B cell (primary cell): Measurements from ENCODE around the gene HGS. TPM values are rescaled to one million over a fixed set of nuclear protein-coding genes. Genes with fewer than 3 reads are reported as not detected.

ENCODE experiments used
- ATAC-seq: fragments of 200-7000 bp; cut with Tn5 transposase; one replicate; pipeline ENCODE4 v1.10.0; 2021; ENCODE audit warnings: low read depth, mild to moderate bottlenecking, moderate number of reproducible peaks, moderate library complexity
- CTCF ChIA-PET: fragments of 350-600 bp; sonication (Branson Sonifier 250); formaldehyde crosslinking; loops from one replicate; lab custom pipeline; 2021; ENCODE audit warnings: antibody characterized with exemption, inconsistent platforms; lab: Charles Lee
- POLR2A ChIA-PET: fragments of 350-600 bp; sonication (Branson Sonifier 250); formaldehyde crosslinking; loops from one replicate; lab custom pipeline; 2021; ENCODE audit warnings: antibody characterized with exemption; lab: Charles Lee
- DNase-seq: peaks from one replicate; pipeline ENCODE4 v3.0.0; 2013
- H2AFZ ChIP-seq: 2 replicates; pipeline ENCODE4 v1.6.1; 2012; ENCODE audit warnings: mild to moderate bottlenecking, low read depth, low read length; ENCODE audit not compliant: insufficient read depth, poor library complexity, severe bottlenecking
- H3K27ac ChIP-seq, 2 donors: 1 replicate in 1 of 2; 2 replicates in 1 of 2; pipeline ENCODE4 v1.5.1; 2012 to 2013; ENCODE audit warnings: low read length in 2 of 2, mild to moderate bottlenecking in 2 of 2, moderate library complexity in 1 of 2
- H3K27me3 ChIP-seq, 4 experiments: fragments of 200-600 bp in 1 of 4; sonication (generic) in 1 of 4; replicated peaks in 1 of 4; 1 replicate in 2 of 4; 2 replicates in 2 of 4; pipeline versions ENCODE4 v1.6.1 to v1.7.0; 2013 to 2016; ENCODE audit warnings: low read length in 3 of 4, mild to moderate bottlenecking in 2 of 4, mixed read lengths in 1 of 4, moderate library complexity in 1 of 4; ENCODE audit not compliant: insufficient read depth in 4 of 4, control insufficient read depth in 3 of 4; ENCODE audit errors: control extremely low read depth in 1 of 4
- H3K36me3 ChIP-seq, 2 experiments: replicated peaks in 1 of 2; 1 replicate in 1 of 2; 2 replicates in 1 of 2; pipeline versions ENCODE4 v1.6.1 to v1.7.1; 2013; ENCODE audit warnings: low read length in 1 of 2; ENCODE audit not compliant: insufficient read depth in 2 of 2, control insufficient read depth in 1 of 2; ENCODE audit errors: control extremely low read depth in 1 of 2, extremely low read depth in 1 of 2
- H3K4me1 ChIP-seq, 2 donors: fragments of 200-600 bp in 1 of 2; sonication (generic) in 1 of 2; 1 replicate in 1 of 2; 2 replicates in 1 of 2; pipeline versions ENCODE4 v1.5.1 to v1.6.1; 2013 to 2017; ENCODE audit warnings: low read length in 2 of 2; ENCODE audit not compliant: control insufficient read depth in 2 of 2, insufficient read depth in 2 of 2
- H3K4me2 ChIP-seq: replicated peaks from 2 replicates; pipeline ENCODE3; 2012; ENCODE audit warnings: mild to moderate bottlenecking, low read depth, low read length; ENCODE audit not compliant: poor library complexity, severe bottlenecking
- H3K4me3 ChIP-seq, 5 experiments: fragments of 200-600 bp in 1 of 5; sonication (generic) in 1 of 5; 1 replicate in 3 of 5; 2 replicates in 2 of 5; pipeline versions ENCODE4 v1.5.1 to v1.7.0; 2011 to 2016; ENCODE audit warnings: low read length in 4 of 5, mild to moderate bottlenecking in 4 of 5, low read depth in 2 of 5, control low read depth in 1 of 5, moderate library complexity in 1 of 5; ENCODE audit not compliant: insufficient read depth in 1 of 5; ENCODE audit errors: control extremely low read depth in 1 of 5, extremely low read depth in 1 of 5
- H3K79me2 ChIP-seq: fragments of 200-600 bp; sonication (generic); one replicate; pipeline ENCODE4 v1.6.0; 2016; ENCODE audit warnings: low read length; ENCODE audit not compliant: control insufficient read depth, insufficient read depth
- H3K9ac ChIP-seq: fragments of 200-600 bp; sonication (generic); 2 replicates; pipeline ENCODE4 v1.6.1; 2017; ENCODE audit warnings: mild to moderate bottlenecking, low read length, moderate library complexity
- H3K9me3 ChIP-seq, 3 donors: one replicate each; pipeline versions ENCODE4 v1.6.1 to v1.7.1; 2013; ENCODE audit warnings: low read length in 2 of 3; ENCODE audit not compliant: control insufficient read depth in 2 of 3, insufficient read depth in 1 of 3; ENCODE audit errors: control extremely low read depth in 1 of 3
- H4K20me1 ChIP-seq: 2 replicates; pipeline ENCODE4 v1.6.0; 2012; ENCODE audit warnings: mild to moderate bottlenecking, low read length; ENCODE audit not compliant: insufficient read depth, control insufficient read depth, poor library complexity, severe bottlenecking
- H3K27ac Mint-ChIP-seq: one replicate; pipeline ENCODE4 v1.8.0; 2021; ENCODE audit warnings: mixed read lengths
- H3K27me3 Mint-ChIP-seq: one replicate; pipeline ENCODE4 v1.8.0; 2021; ENCODE audit warnings: mixed read lengths
- H3K4me1 Mint-ChIP-seq: one replicate; pipeline ENCODE4 v1.8.0; 2021; ENCODE audit warnings: mixed read lengths
- H3K4me3 Mint-ChIP-seq: one replicate; pipeline ENCODE4 v1.8.0; 2021; ENCODE audit warnings: mixed read lengths
- H3K9me3 Mint-ChIP-seq: one replicate; pipeline ENCODE4 v1.8.0; 2022; ENCODE audit warnings: mixed read lengths; ENCODE audit not compliant: insufficient read depth
- CTCF ChIP-seq: fragments of 200-600 bp; IDR thresholded peaks from one replicate; pipeline ENCODE4 v1.8.0; 2022; ENCODE audit warnings: antibody characterized with exemption, mild to moderate bottlenecking
- EZH2 ChIP-seq: IDR thresholded peaks from 2 replicates; pipeline ENCODE4 v1.6.1; 2012; ENCODE audit warnings: borderline replicate concordance, low read depth, mild to moderate bottlenecking, moderate library complexity, low read length; ENCODE audit not compliant: insufficient read depth, poor library complexity, severe bottlenecking
- WGBS: methylation state at CpG from one replicate; pipeline ENCODE4 v1.1.5; 2013; ENCODE audit warnings: missing lambda C conversion rate; ENCODE audit not compliant: insufficient coverage; 5-methylcytosine and 5-hydroxymethylcytosine counted together
- intact Hi-C: fragments of 100-400 bp; cut with micrococcal nuclease; formaldehyde crosslinking; loops from one replicate; pipeline ENCODE4 v1.10.0; 2022
- polyA plus RNA-seq: library from polyadenylated mRNA; depleted of rRNA; stranded (reverse); fragments of >200 nt; gene quantifications from 2 replicates; pipeline ENCODE4 v1.2.3, GENCODE V29; 2012
- total RNA-seq, 2 donors: library from RNA; stranded (reverse); fragments of 120-200 nt in 1 of 2; gene quantifications; 1 replicate in 1 of 2; 2 replicates in 1 of 2; pipeline versions ENCODE4 v1.2.3 to v1.2.4, GENCODE V29; 2013 to 2022

Gene HGS
- total and polyA plus RNA-seq, 2 donors (not counting 1 experiment from before 2014, with no cell fraction given): 184 to 220 TPM

GRCh38 chr17:81700353-81701287 lies 16.8 kb downstream of the HGS start:
- H3K9me3 ChIP-seq: no peaks in the 10 kb centered on the region
- H4K20me1 ChIP-seq: peaks cover 32% of the 10 kb centered on the region
- WGBS: 92% methylated on average over 23 of the region's 25 CpGs
- no peak overlapping the region for H3K27ac Mint-ChIP-seq
- intact Hi-C loops: no loop called here
- H3K4me3 Mint-ChIP-seq: peak overlapping the region; percentile 49
- peaks cover 53% of the 10 kb centered on the region for H3K79me2 ChIP-seq
- no peak overlapping the region for H3K9ac ChIP-seq
- H3K27me3 Mint-ChIP-seq: no peaks in the 10 kb centered on the region
- H3K4me1 Mint-ChIP-seq: peaks cover 30% of the 10 kb centered on the region
- DNase-seq: no peak
- H3K9me3 Mint-ChIP-seq: no peaks in the 10 kb centered on the region
- POLR2A ChIA-PET: interaction anchor here (0.7 kb wide), 1 partner anchor 103 kb away, joined by 6 read pairs; no protein-coding TSS in a partner anchor
- H3K36me3 ChIP-seq: peaks cover 0 to 42% of the 10 kb centered on the region in 2 experiments
- peaks cover 24 to 32% of the 10 kb centered on the region in 2 donors for H3K4me1 ChIP-seq
- H3K4me2 ChIP-seq: no peak overlapping the region
- no peak for TF ChIP-seq CTCF
- TF ChIP-seq EZH2: no peak
- H3K4me3 ChIP-seq: no peak overlapping the region
- H3K27ac ChIP-seq: no peak overlapping the region
- no peak overlapping the region for H2AFZ ChIP-seq
- CTCF ChIA-PET: interaction anchor here (1.0 kb wide), 1 partner anchor 11 kb away, joined by 3 read pairs; no protein-coding TSS in a partner anchor
- H3K27me3 ChIP-seq: no peaks in the 10 kb centered on the region
- no peak for ATAC-seq
